BE2C (cell line): Measurements from ENCODE around the gene POU2AF3.

Source experiments
- DNase-seq: peaks from one replicate; pipeline ENCODE4 v3.0.0-alpha.2; 2020
- H3K27me3 ChIP-seq: fragments of 250-450 bp; sonication (Bioruptor Pico); 2 replicates; pipeline ENCODE4 v1.5.1; 2020; ENCODE audit warnings: mild to moderate bottlenecking
- H3K36me3 ChIP-seq: fragments of 250-450 bp; sonication (Bioruptor Pico); 2 replicates; pipeline ENCODE4 v1.5.1; 2020; ENCODE audit warnings: mild to moderate bottlenecking
- H3K4me1 ChIP-seq: fragments of 250-450 bp; sonication (Bioruptor Pico); 2 replicates; pipeline ENCODE4 v1.5.1; 2020
- H3K4me3 ChIP-seq: 2 replicates; pipeline ENCODE4 v1.5.1; 2011; ENCODE audit warnings: low read depth, low read length
- H3K9me3 ChIP-seq: fragments of 250-450 bp; sonication (Bioruptor Pico); 2 replicates; pipeline ENCODE4 v1.5.1; 2020
- CTCF ChIP-seq: IDR thresholded peaks from 2 replicates; pipeline ENCODE4 v1.5.1; 2012; ENCODE audit warnings: mild to moderate bottlenecking, low read depth, low read length

Gene POU2AF3

GRCh38 chr11:111347002-111347722 lies 48.8 kb downstream of the POU2AF3 start:
- TF ChIP-seq CTCF: no peak
- Histone ChIP-seq H3K4me1 (no peaks in the 10 kb centered on the region), H3K9me3 (no peaks in the 10 kb centered on the region), H3K36me3 (no peaks in the 10 kb centered on the region), H3K4me3 (no peak overlapping the region), H3K27me3 (peaks cover 28% of the 10 kb centered on the region)
- DNase-seq: no peak

GRCh38 chr11:111347723-111348115 lies 49.4 kb downstream of the POU2AF3 start:
- Histone ChIP-seq H3K4me3 (no peak overlapping the region), H3K27me3 (peaks cover 24% of the 10 kb centered on the region), H3K9me3 (no peaks in the 10 kb centered on the region), H3K4me1 (no peaks in the 10 kb centered on the region), H3K36me3 (no peaks in the 10 kb centered on the region)
- no peak for TF ChIP-seq CTCF
- DNase-seq: no peak

- peaks cover 24% of the 10 kb centered on the region for H3K27me3 ChIP-seq
- TF ChIP-seq CTCF: no peak
- no peak for DNase-seq
- H3K4me1 ChIP-seq: no peaks in the 10 kb centered on the region
- no peaks in the 10 kb centered on the region for H3K36me3 ChIP-seq
- no peak overlapping the region for H3K4me3 ChIP-seq
- H3K9me3 ChIP-seq: no peaks in the 10 kb centered on the region
Measured at GRCh38 chr11:111348147-111348546, 49.8 kb downstream of the POU2AF3 start.

- no peaks in the 10 kb centered on the region for H3K9me3 ChIP-seq
- TF ChIP-seq CTCF: no peak
- no peak overlapping the region for H3K4me3 ChIP-seq
- H3K36me3 ChIP-seq: no peaks in the 10 kb centered on the region
- DNase-seq: no peak
- no peaks in the 10 kb centered on the region for H3K4me1 ChIP-seq
- peaks cover 24% of the 10 kb centered on the region for H3K27me3 ChIP-seq
Measured at GRCh38 chr11:111349191-111349695, 50.9 kb downstream of the POU2AF3 start.

GRCh38 chr11:111350811-111351210 lies 52.5 kb downstream of the POU2AF3 start:
- H3K4me1 ChIP-seq: no peaks in the 10 kb centered on the region
- H3K9me3 ChIP-seq: no peaks in the 10 kb centered on the region
- DNase-seq: no peak
- H3K36me3 ChIP-seq: no peaks in the 10 kb centered on the region
- no peak overlapping the region for H3K4me3 ChIP-seq
- no peak for TF ChIP-seq CTCF
- H3K27me3 ChIP-seq: peaks cover 24% of the 10 kb centered on the region

GRCh38 chr11:111351374-111352055 lies 53.2 kb downstream of the POU2AF3 start:
- no peaks in the 10 kb centered on the region for H3K9me3 ChIP-seq
- no peak for DNase-seq
- no peak overlapping the region for H3K4me3 ChIP-seq
- TF ChIP-seq CTCF: no peak
- H3K4me1 ChIP-seq: no peaks in the 10 kb centered on the region
- H3K36me3 ChIP-seq: no peaks in the 10 kb centered on the region
- peaks cover 19% of the 10 kb centered on the region for H3K27me3 ChIP-seq
